Fibroblast of lung (primary cell): ENCODE data around the gene KIAA1755.

Experiments
- CTCF ChIP-seq, 2 donors: IDR thresholded peaks in 1 of 2; conservative IDR thresholded peaks in 1 of 2; 1 replicate in 1 of 2; 2 replicates in 1 of 2; pipeline ENCODE4 v1.5.1; 2011 to 2012; ENCODE audit warnings: low read length in 2 of 2, control low read depth in 1 of 2, inconsistent platforms in 1 of 2, low read depth in 1 of 2, mild to moderate bottlenecking in 1 of 2
- EZH2 ChIP-seq: IDR thresholded peaks from 2 replicates; pipeline ENCODE4 v1.5.1; 2012; ENCODE audit warnings: low read length, control low read depth, mild to moderate bottlenecking; ENCODE audit errors: missing control alignments

- TF ChIP-seq CTCF (conservative IDR thresholded peaks at IDR 0.05 in 1 of 2, IDR thresholded peaks at IDR 0.05 in 1 of 2; ENCODE audit: low read depth in 1 of 2, low read length in 2 of 2) = no peak
- TF ChIP-seq EZH2 = no peak
Observed at GRCh38 chr20:38302786-38303185, 42.3 kb upstream of the KIAA1755 start.
